HG03139 (cell line): Measurements from ENCODE around the gene AOPEP.
"Not testable (repeated sequence)": the region's sequence is repeated elsewhere in the genome, so short reads cannot be mapped to it uniquely, and the experiment has no call there.

Experiments
- ATAC-seq: cut with Tn5 transposase; IDR thresholded peaks from one replicate; pipeline ENCODE4 v1.9.1; 2021; ENCODE audit not compliant: unreplicated experiment

AOPEP gene

DNA sequence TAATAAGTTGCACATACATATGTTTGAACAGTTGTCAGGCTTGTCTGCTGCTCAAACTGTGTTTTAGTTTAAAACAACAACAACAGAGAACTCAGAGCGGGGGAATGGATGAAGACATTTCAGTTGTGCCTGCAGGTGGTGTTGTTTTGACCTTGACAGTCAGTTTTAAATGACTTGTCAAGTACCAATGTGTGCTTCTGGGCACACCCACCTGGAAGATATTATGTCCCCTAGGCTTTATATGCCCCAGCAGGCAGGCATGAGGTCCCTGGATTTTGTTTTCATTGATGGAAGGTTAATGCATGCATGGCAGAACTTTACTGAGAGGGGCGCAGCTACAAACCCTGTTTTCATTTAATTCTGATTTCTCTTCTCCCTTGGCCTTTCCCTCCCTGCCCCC is 84.6 kb downstream of the AOPEP start:
- no peak for ATAC-seq

DNA sequence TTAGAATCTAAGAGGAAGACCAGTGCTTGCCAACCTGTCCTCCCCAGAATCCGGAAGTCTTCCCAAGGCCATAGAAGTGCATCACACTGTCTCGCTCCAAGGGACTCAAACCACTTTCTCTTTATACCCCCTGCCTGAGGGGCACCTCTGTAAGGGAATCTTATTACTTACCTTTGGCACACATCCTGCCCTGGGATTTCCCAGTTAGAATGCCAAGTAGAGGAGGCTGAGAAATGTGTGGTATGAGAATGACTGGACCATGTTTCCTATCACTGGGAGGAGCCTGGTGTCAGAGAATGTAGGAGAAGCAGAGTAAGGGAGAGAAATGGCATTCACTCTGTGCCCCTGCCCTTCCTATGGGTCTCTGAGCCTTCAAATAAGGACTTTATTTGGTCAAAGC is 85.8 kb downstream of the AOPEP start:
- no peak for ATAC-seq

DNA sequence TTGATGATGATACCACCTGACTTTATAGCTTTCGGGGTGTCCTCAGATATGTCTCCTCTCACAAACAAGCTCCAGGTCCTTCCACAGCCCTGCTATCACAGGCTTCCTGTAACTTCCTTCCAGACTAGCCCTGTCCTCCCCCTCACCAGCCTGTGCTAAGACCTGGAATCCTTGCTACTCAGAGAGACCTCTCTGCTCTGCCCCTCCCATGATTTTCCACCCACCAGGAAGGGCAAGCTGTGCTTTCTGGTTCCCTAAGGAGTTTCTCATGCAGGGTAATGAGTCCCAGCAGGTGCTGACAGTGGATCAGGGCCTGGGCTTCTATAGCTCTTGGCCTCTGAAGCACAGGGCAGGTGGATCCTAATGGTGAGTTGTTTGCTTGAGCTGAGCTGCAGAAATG is 86.9 kb downstream of the AOPEP start:
- no peak for ATAC-seq

DNA sequence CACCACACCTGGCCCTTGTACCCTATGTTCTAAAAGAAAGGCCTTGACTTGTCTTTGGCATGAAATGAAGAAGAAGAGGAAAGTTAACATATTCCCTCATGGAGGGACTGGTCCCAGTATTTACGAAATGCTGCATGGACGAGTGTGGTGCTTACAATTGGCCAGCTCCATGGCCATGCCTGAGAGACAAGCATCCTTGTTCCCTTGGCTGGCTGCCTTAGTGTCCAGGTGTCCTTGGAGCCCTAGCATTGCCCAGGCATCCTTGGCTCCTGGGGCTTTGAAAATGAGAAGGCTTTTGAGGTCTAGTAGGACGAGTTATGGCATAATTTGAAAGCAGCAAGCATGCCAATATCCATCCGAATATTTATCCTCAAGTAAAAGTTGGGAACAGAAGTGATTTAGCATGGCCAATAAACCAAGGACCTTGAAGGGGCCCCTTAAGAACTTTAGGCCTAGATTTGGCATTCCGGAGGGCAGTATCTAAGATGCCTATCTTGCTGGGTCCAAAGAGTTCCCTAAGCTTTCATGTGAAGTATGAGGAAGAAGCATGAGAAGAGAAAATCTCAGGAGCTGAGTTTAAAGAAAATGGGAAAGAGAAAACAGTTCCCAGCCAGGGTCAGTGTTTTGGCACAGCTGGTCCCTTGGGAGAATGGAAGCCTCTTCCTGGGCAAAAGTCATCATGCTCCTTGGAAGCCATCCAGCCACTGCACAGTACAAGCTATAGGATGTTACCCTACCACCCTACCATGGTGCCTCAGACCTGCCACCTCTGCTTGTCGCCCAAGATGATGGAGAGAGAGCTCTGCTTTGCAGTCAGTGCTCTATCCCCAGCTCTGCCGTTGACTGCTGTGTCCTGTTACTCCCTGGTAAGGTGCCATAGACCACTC is 91.0 kb downstream of the AOPEP start:
- ATAC-seq = no peak

DNA sequence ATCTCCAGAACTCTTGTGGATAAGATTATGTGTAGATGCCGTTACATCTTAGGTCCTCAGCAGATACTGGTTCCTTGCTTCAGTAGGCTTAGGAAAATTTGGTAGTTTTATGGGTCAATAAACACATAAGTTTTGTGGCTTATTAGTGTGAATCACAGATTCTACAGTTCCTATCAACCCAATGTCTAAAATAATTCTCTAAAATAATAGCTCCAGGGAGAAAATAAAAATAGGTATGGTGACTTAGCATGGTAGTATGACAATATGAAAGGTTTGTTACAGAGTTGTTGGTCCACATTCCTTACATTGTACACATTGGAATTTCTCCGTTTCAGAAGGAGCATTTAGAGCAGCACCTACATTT is 91.7 kb downstream of the AOPEP start:
- no peak for ATAC-seq

DNA sequence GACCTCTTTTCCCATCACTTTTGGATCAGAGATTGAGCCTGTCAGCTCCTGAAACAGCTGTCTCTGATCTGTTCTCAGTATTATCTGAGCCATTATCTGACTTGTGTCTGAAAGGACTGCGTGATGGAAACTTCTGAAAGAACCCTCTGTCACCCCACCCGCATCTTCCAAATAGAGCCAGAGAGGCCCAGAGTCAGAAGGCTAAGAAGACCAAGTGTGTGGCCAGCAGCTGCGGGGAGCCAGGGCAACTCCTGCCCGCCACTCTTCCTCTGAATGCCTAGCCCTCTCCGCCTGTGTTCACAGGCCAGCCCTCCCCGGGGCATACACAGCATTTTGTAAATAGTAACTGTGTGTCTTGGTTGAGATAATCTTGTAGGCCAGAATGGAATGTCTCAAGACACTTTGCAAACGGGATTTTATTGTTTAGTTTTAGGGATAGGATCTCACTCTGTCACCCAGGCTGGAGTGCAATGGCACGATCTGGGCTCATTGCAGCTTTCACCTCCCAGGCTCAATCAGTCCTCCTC is 92.7 kb downstream of the AOPEP start:
- ATAC-seq = no peak

DNA sequence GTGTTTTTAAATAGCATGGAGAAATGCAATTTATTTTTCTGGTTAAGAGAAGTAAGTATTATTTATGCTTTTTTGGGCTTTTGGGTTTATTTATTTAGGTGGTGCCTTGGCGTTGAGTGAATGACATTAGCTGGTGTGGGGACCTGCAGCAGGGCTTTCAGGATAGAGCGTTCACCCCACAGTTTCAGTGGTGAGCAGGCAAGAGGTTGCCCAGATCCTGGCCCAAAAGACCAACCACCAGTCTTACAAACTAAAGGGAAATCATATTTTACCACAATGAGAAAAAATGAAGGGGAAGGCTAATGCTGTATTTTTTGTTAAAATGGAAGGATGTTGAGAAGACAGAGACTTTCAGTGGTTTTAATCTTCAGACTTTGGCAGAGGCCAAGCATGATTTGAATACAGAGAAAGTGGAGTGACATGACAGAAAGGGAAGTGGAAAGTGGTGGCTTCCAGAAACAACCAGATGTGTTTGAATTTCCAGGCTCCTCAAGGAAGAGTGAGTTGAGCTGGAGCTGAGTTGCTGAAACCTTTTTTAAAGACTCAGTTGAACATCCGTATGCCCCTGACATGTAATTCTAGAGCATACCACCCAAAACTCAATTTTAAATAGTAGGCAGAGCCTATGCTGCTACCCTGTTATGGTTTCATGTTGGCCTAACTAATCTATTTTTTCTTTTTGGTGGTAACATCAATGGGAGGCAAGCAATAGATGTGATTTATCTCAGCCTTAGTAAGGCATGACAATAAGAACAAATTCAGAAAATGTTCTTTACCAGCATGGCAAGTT is 94.8 kb downstream of the AOPEP start:
- no peak for ATAC-seq

DNA sequence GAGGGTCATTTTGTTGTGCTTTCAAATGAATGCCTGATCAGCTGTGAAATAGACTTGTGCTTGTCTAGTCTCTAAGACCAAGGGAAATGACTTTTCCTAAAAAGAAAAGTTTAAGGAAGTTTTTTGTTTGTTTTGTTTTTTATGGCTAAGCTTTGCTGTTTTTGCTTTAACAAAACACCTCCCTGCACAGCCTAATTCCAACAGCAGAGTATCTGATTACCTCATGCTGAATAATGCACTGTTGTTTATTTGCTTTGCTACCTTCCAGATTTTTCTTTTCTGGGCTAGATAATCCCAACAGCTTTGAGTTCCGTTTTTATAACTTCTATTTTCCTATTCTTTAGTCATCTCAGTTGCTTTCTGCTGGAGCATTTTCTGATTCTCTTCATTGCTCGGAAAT is 95.8 kb downstream of the AOPEP start:
- ATAC-seq = no peak

DNA sequence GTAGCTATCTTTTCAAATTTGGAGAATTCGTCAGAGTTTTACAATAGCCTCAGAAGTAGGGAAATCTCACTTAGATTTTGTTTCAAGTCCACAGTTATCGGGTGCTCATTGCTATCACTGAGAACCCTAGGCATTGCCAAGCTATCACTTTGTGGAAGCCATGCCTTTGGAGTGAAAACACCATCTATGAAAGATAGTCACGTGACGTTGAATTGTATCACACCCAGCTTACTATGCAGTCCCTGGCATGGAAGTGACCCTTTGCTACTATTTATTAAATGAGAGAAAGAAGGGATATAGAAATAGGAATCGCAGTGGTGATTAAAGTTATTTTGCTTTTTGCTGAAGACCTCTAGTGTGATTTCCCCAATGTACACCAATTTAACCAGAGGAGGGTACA is 97.2 kb downstream of the AOPEP start:
- no peak for ATAC-seq

DNA sequence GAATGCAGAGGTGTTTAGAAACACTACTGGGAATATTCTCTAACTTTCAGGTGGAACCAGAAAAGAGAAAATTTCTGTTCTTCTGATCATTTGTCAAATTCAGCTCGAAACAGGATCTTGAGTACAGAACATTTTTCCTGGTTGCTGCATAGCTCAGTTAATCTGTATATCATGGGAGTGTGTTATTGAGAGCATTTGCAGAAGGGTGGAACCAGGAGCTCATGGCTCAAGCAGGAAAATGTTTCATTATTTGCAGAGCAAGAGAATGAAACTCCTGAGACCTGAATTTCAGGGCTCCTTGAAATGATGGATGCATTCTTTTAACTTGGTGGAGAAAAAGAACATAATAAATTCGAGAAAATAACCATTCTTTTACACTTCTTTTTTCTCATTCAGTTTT is 97.9 kb downstream of the AOPEP start:
- ATAC-seq = no peak

DNA sequence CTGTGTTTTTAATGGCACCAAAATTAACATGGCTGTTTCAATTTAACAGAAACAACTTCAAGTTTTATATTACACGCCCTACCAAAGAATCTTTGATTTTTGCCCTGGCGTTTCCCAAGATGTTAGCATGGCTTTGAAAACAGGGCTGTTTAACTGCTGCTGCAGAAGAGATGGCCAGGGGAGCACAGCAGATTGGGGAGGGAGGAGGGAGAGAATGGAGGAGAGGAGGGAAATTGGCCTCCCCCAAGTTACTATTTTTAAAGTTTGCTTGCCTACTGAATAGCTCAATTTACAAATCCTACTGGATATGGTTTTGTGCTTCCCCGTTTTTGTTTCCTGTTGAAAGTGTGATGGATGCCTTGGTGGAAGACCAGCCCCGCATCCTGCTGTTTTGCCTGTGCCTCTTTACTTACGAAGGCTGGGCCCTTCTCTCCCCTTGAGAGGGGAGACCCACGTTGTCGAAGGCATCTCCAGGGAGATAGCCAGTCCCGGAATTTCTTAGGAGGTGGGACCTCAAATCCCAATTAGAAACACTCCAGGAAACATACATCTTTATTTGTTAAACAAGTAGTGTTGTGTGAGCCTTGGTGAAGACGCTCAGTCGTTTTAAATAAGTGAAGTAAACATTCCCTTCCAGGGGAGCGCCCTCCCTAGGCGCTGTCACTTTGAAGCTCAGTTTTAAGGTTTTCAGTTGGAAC is 98.6 kb downstream of the AOPEP start:
- ATAC-seq = no peak

DNA sequence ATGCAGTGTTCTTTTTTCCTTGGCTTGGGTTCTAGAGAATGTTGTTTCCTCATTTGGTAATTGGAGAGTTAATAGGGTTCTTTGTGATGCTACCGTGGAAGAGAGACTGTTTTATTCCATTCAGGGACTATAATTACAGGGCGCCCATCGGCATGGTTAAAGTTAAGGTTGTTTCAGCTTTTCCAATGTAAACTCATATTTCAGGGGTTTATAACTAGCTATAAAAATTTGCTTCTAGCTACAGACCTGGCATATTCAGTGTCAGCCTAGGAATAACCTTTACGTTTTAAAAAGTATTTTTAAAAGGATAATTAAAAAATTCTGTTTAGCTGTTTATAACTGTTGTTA is 99.1 kb downstream of the AOPEP start:
- no peak for ATAC-seq

DNA sequence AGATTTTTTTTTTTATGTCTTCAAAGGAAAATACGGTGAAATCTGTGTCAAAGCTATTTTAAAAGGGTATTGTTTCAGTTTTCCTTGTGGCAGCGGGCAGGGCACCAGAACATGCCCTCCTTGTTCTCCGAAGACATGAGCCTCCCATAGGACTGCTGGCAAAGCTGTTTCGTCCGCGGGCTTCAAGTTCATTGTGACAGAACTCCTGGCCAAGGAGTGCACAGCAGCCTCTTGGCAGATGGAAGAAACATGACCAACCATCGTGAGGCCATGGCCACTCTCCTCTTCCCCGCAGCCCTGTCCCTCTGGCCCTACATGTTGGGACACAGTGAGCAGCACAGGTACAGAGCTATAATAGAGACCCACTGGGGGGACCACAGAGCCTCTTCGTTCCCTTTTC is 99.5 kb downstream of the AOPEP start:
- no peak for ATAC-seq

DNA sequence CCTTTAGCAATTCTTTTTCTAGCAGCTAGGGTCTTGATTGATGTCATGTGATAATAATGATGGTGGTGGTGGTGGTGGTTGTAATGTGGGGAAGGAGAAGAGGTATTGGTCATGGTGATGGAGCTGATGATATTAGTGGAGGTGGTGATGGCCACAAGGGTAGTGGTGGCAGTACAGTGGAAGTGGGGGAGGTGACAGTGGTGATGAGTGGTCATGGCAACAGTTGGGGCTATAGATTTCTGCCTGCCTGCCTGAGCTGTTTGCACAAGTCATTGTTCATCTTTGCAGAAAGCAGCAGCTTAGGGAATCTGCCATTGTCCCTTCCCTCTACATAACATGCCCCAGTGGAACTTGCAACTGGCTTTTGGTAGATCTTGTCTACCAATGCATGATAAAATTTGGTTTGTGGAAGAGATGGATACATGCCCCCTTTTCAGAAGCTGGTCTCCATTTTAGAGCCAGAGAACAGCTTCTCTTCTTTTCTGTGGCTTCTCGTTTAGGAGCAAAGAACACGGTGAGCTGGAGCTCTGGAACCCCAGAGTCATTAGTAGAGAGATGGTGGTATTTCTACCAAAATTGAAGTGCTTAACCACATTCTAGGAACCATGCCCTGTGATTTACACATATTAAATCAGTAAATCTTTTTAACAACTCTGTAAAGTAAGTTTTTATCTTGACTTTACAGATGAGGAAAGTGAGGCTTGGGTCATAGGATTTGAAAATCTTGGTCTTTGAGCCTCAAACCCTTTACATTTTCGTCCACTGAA is 100.3 kb downstream of the AOPEP start:
- no peak for ATAC-seq

DNA sequence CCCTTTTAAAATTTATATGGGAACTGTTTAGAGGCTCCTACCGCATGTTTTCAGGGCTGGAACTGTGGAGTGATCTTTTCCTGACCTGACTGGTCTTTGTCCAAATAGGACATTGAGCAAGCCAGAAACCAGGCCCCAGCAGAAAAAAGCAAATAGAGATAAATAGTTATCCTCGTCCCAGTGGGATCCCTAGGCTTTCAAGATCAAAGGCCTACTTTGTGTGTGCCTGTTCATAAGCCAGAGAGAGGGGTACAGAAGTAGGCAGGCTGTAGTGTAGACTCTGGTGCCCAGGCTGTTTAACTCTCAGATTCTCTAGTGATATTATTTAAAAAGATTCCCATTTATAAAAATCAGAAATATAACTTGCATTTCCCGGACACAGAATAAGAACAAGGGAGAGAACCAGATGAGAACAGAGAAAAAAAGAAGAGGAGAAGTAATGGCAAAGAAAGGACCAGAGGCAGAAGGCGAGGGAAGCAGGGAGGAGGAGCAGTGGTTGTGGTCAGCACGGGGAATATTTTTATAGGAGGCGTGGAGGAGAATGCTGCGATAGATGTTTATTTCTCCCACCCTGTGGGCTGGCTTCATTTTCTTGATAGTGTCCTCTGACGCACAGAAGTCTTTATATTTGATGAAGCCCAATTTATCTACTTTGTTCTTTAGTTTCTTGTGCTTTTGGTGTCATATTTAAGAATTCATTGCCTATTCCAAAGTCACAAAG is 101.2 kb downstream of the AOPEP start:
- ATAC-seq = no peak

DNA sequence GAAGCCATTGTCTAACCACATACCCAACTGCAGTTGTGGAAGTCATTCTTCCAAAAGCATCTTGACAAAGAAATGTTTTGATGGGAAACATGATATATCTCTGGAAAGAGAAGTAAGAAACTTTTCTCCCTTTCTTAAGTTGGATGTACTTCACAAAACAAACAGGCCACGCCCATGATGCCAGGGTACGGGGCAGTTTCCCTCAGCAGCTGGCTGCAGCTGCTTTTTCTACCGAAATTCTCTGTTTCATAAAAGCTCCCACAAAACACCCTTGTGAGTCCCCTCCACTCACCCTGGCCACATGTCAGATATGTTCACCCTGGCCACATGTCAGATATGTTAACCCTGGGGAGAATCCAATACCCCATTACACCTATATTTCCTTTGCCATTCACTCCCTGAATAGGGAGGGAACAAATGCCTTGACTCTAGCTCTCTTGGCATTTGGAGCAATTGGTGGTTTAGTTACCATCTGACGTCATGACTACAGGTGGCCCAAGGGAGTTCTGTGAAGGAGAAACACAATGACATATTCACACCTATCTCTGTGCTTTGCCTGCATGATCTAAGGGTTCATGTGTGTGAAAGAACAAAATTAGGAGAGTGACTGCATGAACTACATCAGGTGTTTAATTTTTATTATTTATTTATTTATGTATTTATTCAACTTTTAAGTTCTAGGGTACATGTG is 103.0 kb downstream of the AOPEP start:
- no peak for ATAC-seq

DNA sequence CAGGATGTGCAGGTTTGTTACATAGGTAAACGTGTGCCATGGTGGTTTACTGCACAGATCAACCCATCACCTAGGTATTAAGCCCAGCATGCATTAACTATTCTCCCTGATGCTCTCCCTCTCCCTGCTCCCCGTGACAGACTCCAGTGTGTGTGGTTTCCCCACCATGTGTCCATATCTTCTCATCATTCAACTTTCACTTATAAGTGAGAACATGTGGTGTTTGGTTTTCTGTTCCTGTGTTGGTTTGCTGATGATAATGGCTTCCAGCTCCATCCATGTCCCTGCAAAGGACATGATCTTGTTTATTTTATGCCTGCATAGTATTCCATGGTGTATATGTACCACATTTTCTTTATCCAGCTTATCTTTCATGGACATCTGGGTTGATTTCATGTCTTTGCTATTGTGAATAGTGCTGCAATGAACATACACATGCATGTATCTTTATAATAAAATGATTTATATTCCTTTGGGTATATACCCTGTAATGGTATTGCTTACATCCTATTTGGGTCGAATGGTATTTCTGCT is 103.6 kb downstream of the AOPEP start:
- not testable (repeated sequence) for ATAC-seq

DNA sequence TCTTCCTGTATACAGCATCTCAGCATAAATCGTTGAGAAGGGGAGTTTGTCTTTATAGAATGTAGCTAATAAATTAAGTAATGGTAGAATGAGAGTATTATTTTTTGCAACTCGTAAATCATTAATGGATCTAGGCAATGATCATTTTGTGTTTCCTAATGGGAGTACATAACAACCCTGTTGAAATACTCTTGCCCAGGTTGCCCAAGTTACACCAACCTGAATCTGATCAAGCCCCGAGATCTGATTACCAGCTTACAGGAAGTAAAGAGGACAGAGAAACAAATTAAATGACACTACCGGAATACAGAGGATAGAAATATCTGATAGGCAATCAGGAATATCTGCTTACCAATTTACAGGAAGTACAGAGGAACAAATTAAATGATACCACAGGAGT is 107.3 kb downstream of the AOPEP start:
- ATAC-seq = no peak

DNA sequence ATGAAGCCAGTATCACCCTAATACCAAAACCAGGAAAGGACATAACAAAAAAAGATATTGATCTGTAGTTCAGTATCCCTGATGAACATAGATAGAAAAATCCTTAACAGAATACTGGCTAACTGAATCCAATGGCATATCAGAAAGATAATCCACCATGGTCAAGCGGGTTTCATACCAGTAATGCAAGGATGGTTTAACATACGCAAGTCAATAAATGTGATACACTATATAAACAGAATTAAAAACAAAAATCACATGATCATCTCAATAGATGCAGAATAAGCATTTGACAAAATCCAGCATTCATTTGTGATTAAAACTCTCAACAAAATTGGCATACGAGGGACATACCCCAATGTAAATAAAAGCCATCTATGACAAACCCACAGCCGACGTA is 110.9 kb downstream of the AOPEP start:
- no peak for ATAC-seq
